ENCODE measurements around the gene AGPAT3.
A peak's percentile ranks its signal among the peaks of the same experiment; 100 is the strongest.

AGPAT3 gene

DNA sequence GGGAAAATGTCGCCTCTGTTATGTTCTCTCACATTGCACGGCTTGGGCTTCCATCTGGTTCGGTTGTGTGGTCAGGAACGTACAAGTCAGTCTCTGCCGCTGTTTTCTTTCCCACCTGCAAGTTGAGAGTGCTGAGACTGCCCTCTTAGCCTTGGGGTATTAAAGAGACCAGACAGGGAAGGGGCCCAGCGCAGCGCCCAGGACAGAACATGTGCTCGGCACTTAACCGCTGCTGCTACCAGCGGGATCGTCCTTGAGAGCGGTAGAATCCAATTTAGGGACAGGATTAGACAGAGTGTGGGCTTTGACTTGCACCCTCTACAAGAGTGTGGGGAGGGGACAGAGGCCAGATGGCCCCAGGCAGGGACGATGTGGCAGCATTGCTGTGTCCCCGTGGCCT lies 17.7 kb upstream of the AGPAT3 start:
- no peak overlapping the region for H2BK120ac ChIP-seq (ENCODE audit: low read depth, low read length)
- H3K79me1 ChIP-seq (ENCODE audit: low read depth, low read length) = no peaks in the 10 kb centered on the region
- H3K9me3 ChIP-seq (replicated peaks in 1 of 2; ENCODE audit: control insufficient read depth in 2 of 2, insufficient read depth in 1 of 2, low read depth in 1 of 2, low read length in 2 of 2) = peaks cover 2 to 6% of the 10 kb centered on the region in 2 donors
- H3K14ac ChIP-seq (ENCODE audit: low read length) = peak overlapping the region; percentile 38
- H3K4ac ChIP-seq (ENCODE audit: low read length) = no peak overlapping the region
- H2BK12ac ChIP-seq (ENCODE audit: low read length) = peak overlapping the region; percentile 84
- H3K36me3 ChIP-seq (replicated peaks in 1 of 2; ENCODE audit: control insufficient read depth in 2 of 2, insufficient read depth in 2 of 2, low read length in 2 of 2) = no peaks in the 10 kb centered on the region
- H3K9ac ChIP-seq (ENCODE audit: low read depth, low read length, poor library complexity) = no peak overlapping the region
- no peak for DNase-seq (ENCODE audit: low spot score)
- no peak overlapping the region for H3K4me2 ChIP-seq (ENCODE audit: insufficient read depth, low read length, poor library complexity, severe bottlenecking)
- no CpG with 5 or more reads among the region's 14 CpGs for WGBS, 2 donors (ENCODE audit: extremely low coverage in 2 of 2, insufficient read length in 2 of 2, insufficient replicate concordance in 1 of 2)
- no peak overlapping the region for H4K91ac ChIP-seq (ENCODE audit: low read depth, low read length, poor library complexity)
- H3K27me3 ChIP-seq (ENCODE audit: control insufficient read depth in 3 of 3, insufficient read depth in 3 of 3, low read depth in 1 of 3, low read length in 3 of 3) = peaks cover 0 to 10% (median 0%) of the 10 kb centered on the region in 3 experiments
- no peak overlapping the region for H2BK15ac ChIP-seq (ENCODE audit: low read length)
- peak overlapping the region; percentile 94 for H2AK5ac ChIP-seq (ENCODE audit: low read depth, low read length)
- no peak overlapping the region for H2BK5ac ChIP-seq (ENCODE audit: low read length)
- H3K18ac ChIP-seq (ENCODE audit: low read length) = peak overlapping the region; percentile 13
- no peak overlapping the region for H2AFZ ChIP-seq (ENCODE audit: low read length)
- no peak overlapping the region for H4K8ac ChIP-seq (ENCODE audit: low read depth, low read length)
- H3K4me1 ChIP-seq (ENCODE audit: control insufficient read depth in 2 of 2, insufficient read depth in 1 of 2, low read depth in 1 of 2, low read length in 2 of 2) = no peaks in the 10 kb centered on the region
- H3K4me3 ChIP-seq (ENCODE audit: low read length in 2 of 2) = no peak overlapping the region
- H3K27ac ChIP-seq (replicated peaks; ENCODE audit: low read length) = no peak overlapping the region
- H3K23ac ChIP-seq (ENCODE audit: low read depth, low read length, poor library complexity) = peak overlapping the region; percentile 55

DNA sequence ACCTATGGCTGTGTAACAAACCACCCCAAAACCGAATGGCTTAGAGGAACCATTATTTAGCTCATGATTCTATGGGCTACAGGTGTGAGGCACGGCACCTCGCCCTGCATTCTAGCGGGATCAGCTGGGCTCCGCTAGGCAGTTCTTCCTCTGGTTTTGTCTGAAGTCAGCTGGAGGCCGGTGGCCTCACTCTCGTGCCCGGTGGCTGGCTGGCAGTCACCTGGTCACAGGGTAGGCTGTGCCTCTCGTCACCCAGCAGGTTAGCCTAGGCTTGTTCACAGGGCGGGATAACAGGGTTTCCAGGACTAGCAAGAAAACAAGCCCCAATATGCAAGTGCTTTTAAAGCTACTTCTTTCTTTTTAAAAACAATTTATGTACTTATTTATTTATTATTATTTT lies 16.3 kb upstream of the AGPAT3 start:
- H3K4me1 ChIP-seq (ENCODE audit: control insufficient read depth in 2 of 2, insufficient read depth in 1 of 2, low read depth in 1 of 2, low read length in 2 of 2) = no peaks in the 10 kb centered on the region
- no peak overlapping the region for H3K4me3 ChIP-seq (ENCODE audit: low read length in 2 of 2)
- no peaks in the 10 kb centered on the region for H3K79me1 ChIP-seq (ENCODE audit: low read depth, low read length)
- no peak overlapping the region for H2BK12ac ChIP-seq (ENCODE audit: low read length)
- no peak overlapping the region for H2AFZ ChIP-seq (ENCODE audit: low read length)
- no peak overlapping the region for H2AK5ac ChIP-seq (ENCODE audit: low read depth, low read length)
- no peak overlapping the region for H3K23ac ChIP-seq (ENCODE audit: low read depth, low read length, poor library complexity)
- no peak overlapping the region for H2BK120ac ChIP-seq (ENCODE audit: low read depth, low read length)
- H3K9ac ChIP-seq (ENCODE audit: low read depth, low read length, poor library complexity) = no peak overlapping the region
- H4K8ac ChIP-seq (ENCODE audit: low read depth, low read length) = no peak overlapping the region
- WGBS, 2 donors (ENCODE audit: extremely low coverage in 2 of 2, insufficient read length in 2 of 2, insufficient replicate concordance in 1 of 2) = no CpG with 5 or more reads among the region's 10 CpGs
- H4K91ac ChIP-seq (ENCODE audit: low read depth, low read length, poor library complexity) = no peak overlapping the region
- no peak overlapping the region for H3K27ac ChIP-seq (replicated peaks; ENCODE audit: low read length)
- H2BK5ac ChIP-seq (ENCODE audit: low read length) = no peak overlapping the region
- H3K4me2 ChIP-seq (ENCODE audit: insufficient read depth, low read length, poor library complexity, severe bottlenecking) = no peak overlapping the region
- H3K9me3 ChIP-seq (replicated peaks in 1 of 2; ENCODE audit: control insufficient read depth in 2 of 2, insufficient read depth in 1 of 2, low read depth in 1 of 2, low read length in 2 of 2) = peaks cover 2 to 6% of the 10 kb centered on the region in 2 donors
- peaks cover 0 to 10% (median 0%) of the 10 kb centered on the region in 3 experiments for H3K27me3 ChIP-seq (ENCODE audit: control insufficient read depth in 3 of 3, insufficient read depth in 3 of 3, low read depth in 1 of 3, low read length in 3 of 3)
- DNase-seq (ENCODE audit: low spot score) = no peak
- H3K18ac ChIP-seq (ENCODE audit: low read length) = no peak overlapping the region
- H3K14ac ChIP-seq (ENCODE audit: low read length) = no peak overlapping the region
- H3K36me3 ChIP-seq (replicated peaks in 1 of 2; ENCODE audit: control insufficient read depth in 2 of 2, insufficient read depth in 2 of 2, low read length in 2 of 2) = no peaks in the 10 kb centered on the region
- H3K4ac ChIP-seq (ENCODE audit: low read length) = no peak overlapping the region
- H2BK15ac ChIP-seq (ENCODE audit: low read length) = no peak overlapping the region

DNA sequence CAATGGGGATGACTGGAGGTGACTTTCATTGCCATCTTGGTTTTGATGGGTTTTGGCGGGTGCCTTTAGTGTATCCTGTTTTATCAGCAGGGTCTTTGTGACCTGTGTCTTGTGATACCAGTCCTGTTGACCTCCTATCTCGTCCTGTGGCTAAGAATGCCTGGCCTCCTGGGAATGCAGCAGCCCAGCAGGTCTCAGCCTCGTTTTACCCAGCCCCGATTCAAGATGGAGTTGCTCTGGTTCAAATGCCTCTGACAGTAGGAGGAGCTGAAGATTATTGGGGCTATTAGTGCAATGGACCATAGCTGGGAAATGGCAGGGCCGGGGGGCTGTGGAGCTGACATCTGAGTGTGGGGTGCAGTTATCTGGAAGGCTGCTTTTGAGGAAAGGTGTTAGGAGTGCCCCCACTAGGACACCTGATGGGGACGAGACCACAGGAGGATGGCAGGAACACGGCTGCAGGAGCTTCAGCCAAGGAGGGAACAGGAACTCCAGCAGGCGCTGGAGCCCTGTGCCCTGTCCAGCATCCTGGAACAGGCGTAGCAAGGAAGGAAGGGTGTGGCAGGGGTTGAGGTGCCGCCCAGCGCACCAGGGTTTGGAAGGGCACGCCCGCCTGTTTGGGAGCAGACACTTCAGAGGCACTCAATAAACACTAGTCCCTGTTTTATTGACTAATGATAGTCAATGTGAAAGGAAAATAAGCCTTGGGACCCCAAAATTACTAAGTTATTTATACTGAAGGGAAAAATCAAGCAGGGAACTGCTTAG lies 15.3 kb upstream of the AGPAT3 start:
- Histone ChIP-seq H3K9ac (ENCODE audit: low read depth, low read length, poor library complexity) (no peak overlapping the region), H3K9me3 (replicated peaks in 1 of 2; ENCODE audit: control insufficient read depth in 2 of 2, insufficient read depth in 1 of 2, low read depth in 1 of 2, low read length in 2 of 2) (peaks cover 2 to 6% of the 10 kb centered on the region in 2 donors), H2BK12ac (ENCODE audit: low read length) (no peak overlapping the region), H3K27ac (replicated peaks; ENCODE audit: low read length) (no peak overlapping the region), H2BK15ac (ENCODE audit: low read length) (no peak overlapping the region), H3K14ac (ENCODE audit: low read length) (no peak overlapping the region), H4K91ac (ENCODE audit: low read depth, low read length, poor library complexity) (no peak overlapping the region), H3K4me2 (ENCODE audit: insufficient read depth, low read length, poor library complexity, severe bottlenecking) (no peak overlapping the region), H3K36me3 (replicated peaks in 1 of 2; ENCODE audit: control insufficient read depth in 2 of 2, insufficient read depth in 2 of 2, low read length in 2 of 2) (no peaks in the 10 kb centered on the region), H4K8ac (ENCODE audit: low read depth, low read length) (no peak overlapping the region), H3K18ac (ENCODE audit: low read length) (no peak overlapping the region), H3K27me3 (ENCODE audit: control insufficient read depth in 3 of 3, insufficient read depth in 3 of 3, low read depth in 1 of 3, low read length in 3 of 3) (peaks cover 0 to 10% (median 0%) of the 10 kb centered on the region in 3 experiments), H3K4ac (ENCODE audit: low read length) (no peak overlapping the region), H2AK5ac (ENCODE audit: low read depth, low read length) (no peak overlapping the region), H2AFZ (ENCODE audit: low read length) (no peak overlapping the region), H2BK120ac (ENCODE audit: low read depth, low read length) (no peak overlapping the region), H3K4me3 (ENCODE audit: low read length in 2 of 2) (no peak overlapping the region), H3K79me1 (ENCODE audit: low read depth, low read length) (no peaks in the 10 kb centered on the region), H2BK5ac (ENCODE audit: low read length) (no peak overlapping the region), H3K23ac (ENCODE audit: low read depth, low read length, poor library complexity) (no peak overlapping the region), H3K4me1 (ENCODE audit: control insufficient read depth in 2 of 2, insufficient read depth in 1 of 2, low read depth in 1 of 2, low read length in 2 of 2) (no peaks in the 10 kb centered on the region)
- DNase-seq (ENCODE audit: low spot score) = no peak
- no CpG with 5 or more reads among the region's 13 CpGs for WGBS, 2 donors (ENCODE audit: extremely low coverage in 2 of 2, insufficient read length in 2 of 2, insufficient replicate concordance in 1 of 2)

DNA sequence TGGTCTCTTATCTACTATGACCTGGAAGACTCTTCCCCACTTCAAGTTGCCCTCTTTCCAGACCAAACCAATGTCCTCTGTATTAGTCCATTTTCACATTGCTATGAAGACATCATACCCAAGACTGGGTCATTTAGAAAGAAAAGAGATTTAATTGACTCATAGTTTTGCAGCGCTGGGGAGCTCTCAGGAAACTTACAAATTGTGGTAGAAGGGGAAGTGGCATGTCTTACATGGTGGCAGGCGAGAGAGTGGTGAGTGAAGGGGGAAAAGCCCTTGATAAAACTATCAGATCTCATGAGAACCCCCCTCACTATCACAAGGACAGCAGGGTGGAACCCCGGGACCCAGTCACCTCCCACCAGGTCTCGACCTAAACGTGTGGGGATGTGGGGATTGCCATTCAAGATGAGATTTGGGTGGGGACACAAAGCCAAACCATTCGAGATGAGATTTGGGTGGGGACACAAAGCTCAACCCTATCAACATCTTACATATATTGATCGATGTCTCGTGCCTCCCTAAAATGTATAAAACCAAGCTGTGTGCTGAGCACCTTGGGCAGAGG lies 14.2 kb upstream of the AGPAT3 start:
- Histone ChIP-seq H4K91ac (ENCODE audit: low read depth, low read length, poor library complexity) (no peak overlapping the region), H2AK5ac (ENCODE audit: low read depth, low read length) (no peak overlapping the region), H3K9ac (ENCODE audit: low read depth, low read length, poor library complexity) (no peak overlapping the region), H2BK120ac (ENCODE audit: low read depth, low read length) (no peak overlapping the region), H3K18ac (ENCODE audit: low read length) (no peak overlapping the region), H3K4me3 (ENCODE audit: low read length in 2 of 2) (no peak overlapping the region), H3K23ac (ENCODE audit: low read depth, low read length, poor library complexity) (no peak overlapping the region), H3K27me3 (ENCODE audit: control insufficient read depth in 3 of 3, insufficient read depth in 3 of 3, low read depth in 1 of 3, low read length in 3 of 3) (peaks cover 0 to 10% (median 0%) of the 10 kb centered on the region in 3 experiments), H4K8ac (ENCODE audit: low read depth, low read length) (no peak overlapping the region), H3K4me2 (ENCODE audit: insufficient read depth, low read length, poor library complexity, severe bottlenecking) (no peak overlapping the region), H3K36me3 (replicated peaks in 1 of 2; ENCODE audit: control insufficient read depth in 2 of 2, insufficient read depth in 2 of 2, low read length in 2 of 2) (no peaks in the 10 kb centered on the region), H3K4ac (ENCODE audit: low read length) (no peak overlapping the region), H3K79me1 (ENCODE audit: low read depth, low read length) (no peaks in the 10 kb centered on the region), H3K9me3 (replicated peaks in 1 of 2; ENCODE audit: control insufficient read depth in 2 of 2, insufficient read depth in 1 of 2, low read depth in 1 of 2, low read length in 2 of 2) (peaks cover 2 to 6% of the 10 kb centered on the region in 2 donors), H3K4me1 (ENCODE audit: control insufficient read depth in 2 of 2, insufficient read depth in 1 of 2, low read depth in 1 of 2, low read length in 2 of 2) (no peaks in the 10 kb centered on the region), H2BK15ac (ENCODE audit: low read length) (no peak overlapping the region), H3K14ac (ENCODE audit: low read length) (no peak overlapping the region), H2AFZ (ENCODE audit: low read length) (no peak overlapping the region), H3K27ac (replicated peaks; ENCODE audit: low read length) (no peak overlapping the region), H2BK5ac (ENCODE audit: low read length) (no peak overlapping the region), H2BK12ac (ENCODE audit: low read length) (no peak overlapping the region)
- WGBS, 2 donors (ENCODE audit: extremely low coverage in 2 of 2, insufficient read length in 2 of 2, insufficient replicate concordance in 1 of 2) = no CpG with 5 or more reads among the region's 8 CpGs
- DNase-seq (ENCODE audit: low spot score) = no peak

Data from neuronal stem cell (in vitro differentiated cells).